Fibroblast of villous mesenchyme (primary cell): Measurements from ENCODE around the gene DNASE2. TPM values are rescaled to one million over a fixed set of nuclear protein-coding genes. Genes with fewer than 3 reads are reported as not detected.
"Not testable (repeated sequence)": the region's sequence is repeated elsewhere in the genome, so short reads cannot be mapped to it uniquely, and the experiment has no call there.

ENCODE experiments used
- DNase-seq: peaks from one replicate; pipeline ENCODE4 v3.0.0-alpha.2; 2010; ENCODE audit warnings: low read depth
- H3K4me3 ChIP-seq: 2 replicates; pipeline ENCODE4 v1.5.1; 2011; ENCODE audit warnings: low read depth, mild to moderate bottlenecking, low read length
- CTCF ChIP-seq: IDR thresholded peaks from 2 replicates; pipeline ENCODE4 v1.5.1; 2012; ENCODE audit warnings: low read depth, mild to moderate bottlenecking, low read length; ENCODE audit not compliant: insufficient read depth
- total RNA-seq: library from RNA; depleted of rRNA; stranded (reverse); fragments of >200 nt; gene quantifications from 2 replicates; pipeline ENCODE4 v1.2.3, GENCODE V29; 2012

DNASE2 gene
- total RNA-seq, 1 donor: 14.7 TPM

GRCh38 chr19:12859546-12859945, 21.7 kb downstream of the DNASE2 start:
- no peak overlapping the region for H3K4me3 ChIP-seq
- no peak for TF ChIP-seq CTCF
- no peak for DNase-seq

GRCh38 chr19:12858041-12858928, 23.0 kb downstream of the DNASE2 start:
- no peak for DNase-seq
- TF ChIP-seq CTCF: no peak
- H3K4me3 ChIP-seq: no peak overlapping the region

- no peak for DNase-seq
- no peak for TF ChIP-seq CTCF
- H3K4me3 ChIP-seq: no peak overlapping the region
Observed at GRCh38 chr19:12856653-12857052, 24.6 kb downstream of the DNASE2 start.

GRCh38 chr19:12847159-12848139, 33.8 kb downstream of the DNASE2 start:
- TF ChIP-seq CTCF: peak; percentile 94
- H3K4me3 ChIP-seq: peak overlapping the region; percentile 32
- DNase-seq: peak; percentile 77

- not testable (repeated sequence) for DNase-seq, H3K4me3 ChIP-seq
Observed at GRCh38 chr19:12846613-12847012, 34.6 kb downstream of the DNASE2 start.

- no peak overlapping the region for H3K4me3 ChIP-seq
- no peak for DNase-seq
- no peak for TF ChIP-seq CTCF
Observed at GRCh38 chr19:12843999-12844732, 37.1 kb downstream of the DNASE2 start.

- TF ChIP-seq CTCF: no peak
Observed at GRCh38 chr19:12843328-12843727, 37.9 kb downstream of the DNASE2 start.

More at GRCh38 chr19:12843328-12843727, 37.9 kb downstream of the DNASE2 start:
- no peak for DNase-seq
- no peak overlapping the region for H3K4me3 ChIP-seq
